Measurements from ENCODE around the gene STK26. TPM values are rescaled to one million over a fixed set of nuclear protein-coding genes. Genes with fewer than 3 reads are reported as not detected.
A peak's percentile ranks its signal among the peaks of the same experiment; 100 is the strongest.

The STK26 gene
- 1 to 10 TPM in 2 of 4 donors, under 1 TPM in 2; 0.58 to 3.1 (median 0.86) TPM for total RNA-seq

DNA sequence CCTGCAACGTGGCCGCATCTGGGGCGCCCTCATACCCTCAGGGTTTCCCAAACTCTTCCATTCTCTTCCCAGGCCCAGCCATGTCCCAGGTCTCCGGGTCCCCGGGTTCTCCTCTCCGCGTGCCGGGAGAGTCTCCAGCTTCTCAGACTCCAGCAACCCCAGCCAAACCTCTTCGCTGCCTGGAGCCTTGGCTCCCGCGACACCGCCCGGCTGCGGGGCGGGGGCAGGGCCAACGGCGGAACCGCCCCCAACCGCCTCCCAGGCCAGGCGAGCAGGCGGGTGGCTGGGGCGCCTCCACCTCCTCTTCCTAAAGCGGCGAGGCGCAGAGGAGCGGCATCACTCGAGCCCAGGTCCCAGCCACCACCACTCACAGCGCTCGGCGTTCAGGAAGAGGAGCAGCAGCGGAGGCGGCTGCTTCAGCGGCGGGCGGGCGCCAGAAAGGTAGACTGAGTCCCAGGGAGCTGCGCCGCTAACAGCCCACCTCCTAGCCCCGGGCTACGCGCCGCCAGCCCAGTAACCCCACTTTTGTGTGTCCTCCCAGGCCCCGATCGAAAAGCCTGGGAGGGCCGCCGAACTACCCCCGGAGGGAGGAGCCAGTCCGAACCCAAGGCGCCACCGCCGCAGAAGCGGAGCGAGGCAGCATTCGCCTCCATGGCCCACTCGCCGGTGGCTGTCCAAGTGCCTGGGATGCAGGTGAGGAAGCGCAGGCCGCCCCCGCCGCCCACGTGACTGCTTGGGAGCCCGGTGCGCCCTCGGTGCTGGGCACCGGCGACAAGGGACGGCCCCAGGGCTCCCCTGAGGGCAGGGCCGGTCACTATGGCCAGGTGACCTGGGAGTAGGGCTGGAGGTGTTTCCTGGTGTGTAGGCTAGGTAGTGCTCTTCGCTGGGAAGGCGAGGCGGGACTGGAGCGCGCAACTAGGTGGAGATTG lies at the start of gene STK26:
STK26 (plus strand) TSS at position 336 of the 929 bp plus-strand sequence; CDS start at position 652, 316 bp downstream.
- Histone ChIP-seq H3K27ac (peak within 1 kb of the TSS in 1 of 4 donors; percentile 44), H3K27me3 (peaks cover 0 to 8% (median 0%) of the 10 kb centered on the region in 3 donors), H3K4me3 (peak within 1 kb of the TSS; percentile 52 to 64 (median 56)), H3K4me1 (peaks cover 0 to 4% of the 10 kb centered on the region in 2 donors), H3K36me3 (no peaks in the 10 kb centered on the region), H3K9me3 (no peaks in the 10 kb centered on the region)
- in situ Hi-C loops (cut with MboI; ENCODE audit: low sequenced_read_pairs in 4 of 4) (no loop called here), intact Hi-C loops (cut with DNase I; ENCODE audit: low total_unique reads) (no loop called here)
- DNase-seq = peak; percentile 10 to 30
- peak in 1 of 2 donors; percentile 60 for TF ChIP-seq POLR2A (IDR thresholded peaks at IDR 0.05)
- TF ChIP-seq, protein P1, sequence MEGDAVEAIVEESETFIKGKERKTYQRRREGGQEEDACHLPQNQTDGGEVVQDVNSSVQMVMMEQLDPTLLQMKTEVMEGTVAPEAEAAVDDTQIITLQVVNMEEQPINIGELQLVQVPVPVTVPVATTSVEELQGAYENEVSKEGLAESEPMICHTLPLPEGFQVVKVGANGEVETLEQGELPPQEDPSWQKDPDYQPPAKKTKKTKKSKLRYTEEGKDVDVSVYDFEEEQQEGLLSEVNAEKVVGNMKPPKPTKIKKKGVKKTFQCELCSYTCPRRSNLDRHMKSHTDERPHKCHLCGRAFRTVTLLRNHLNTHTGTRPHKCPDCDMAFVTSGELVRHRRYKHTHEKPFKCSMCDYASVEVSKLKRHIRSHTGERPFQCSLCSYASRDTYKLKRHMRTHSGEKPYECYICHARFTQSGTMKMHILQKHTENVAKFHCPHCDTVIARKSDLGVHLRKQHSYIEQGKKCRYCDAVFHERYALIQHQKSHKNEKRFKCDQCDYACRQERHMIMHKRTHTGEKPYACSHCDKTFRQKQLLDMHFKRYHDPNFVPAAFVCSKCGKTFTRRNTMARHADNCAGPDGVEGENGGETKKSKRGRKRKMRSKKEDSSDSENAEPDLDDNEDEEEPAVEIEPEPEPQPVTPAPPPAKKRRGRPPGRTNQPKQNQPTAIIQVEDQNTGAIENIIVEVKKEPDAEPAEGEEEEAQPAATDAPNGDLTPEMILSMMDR (IDR thresholded peaks at IDR 0.05 in 4 of 5, conservative IDR thresholded peaks at IDR 0.05 in 1 of 5) = no peak
- ATAC-seq = peak; percentile 55 to 66

DNA sequence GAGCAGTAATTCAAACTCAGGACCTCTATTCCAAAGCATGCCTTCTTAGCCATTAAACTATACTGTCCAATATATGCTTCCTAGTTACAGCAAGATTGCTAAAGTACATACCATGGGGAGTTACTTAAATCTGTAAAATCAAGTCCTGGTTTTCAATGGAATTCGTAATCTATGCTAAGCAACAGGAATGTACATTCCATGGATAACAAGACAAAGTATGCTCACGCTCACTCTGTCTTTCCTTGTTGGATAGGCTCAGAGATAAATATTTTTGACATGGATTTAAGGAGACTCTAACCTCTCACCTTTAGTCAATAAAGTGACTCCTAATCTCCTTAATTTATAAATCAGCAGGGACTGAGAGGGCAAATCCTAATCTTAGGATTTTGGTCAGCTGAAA lies 47.3 kb upstream of the STK26 start:
- no peak overlapping the region for H3K27ac ChIP-seq
- H3K27me3 ChIP-seq = no peaks in the 10 kb centered on the region
- H3K4me3 ChIP-seq = no peak overlapping the region
- intact Hi-C loops (cut with DNase I; ENCODE audit: low total_unique reads) = no loop called here
- in situ Hi-C loops (cut with MboI; ENCODE audit: low sequenced_read_pairs in 4 of 4) = no loop called here
- H3K4me1 ChIP-seq = no peaks in the 10 kb centered on the region
- H3K36me3 ChIP-seq = no peaks in the 10 kb centered on the region
- H3K9me3 ChIP-seq = no peaks in the 10 kb centered on the region
- TF ChIP-seq, protein P1 (IDR thresholded peaks at IDR 0.05 in 4 of 5, conservative IDR thresholded peaks at IDR 0.05 in 1 of 5) = no peak
- TF ChIP-seq POLR2A (IDR thresholded peaks at IDR 0.05) = no peak
- no peak for DNase-seq
- ATAC-seq = no peak

DNA sequence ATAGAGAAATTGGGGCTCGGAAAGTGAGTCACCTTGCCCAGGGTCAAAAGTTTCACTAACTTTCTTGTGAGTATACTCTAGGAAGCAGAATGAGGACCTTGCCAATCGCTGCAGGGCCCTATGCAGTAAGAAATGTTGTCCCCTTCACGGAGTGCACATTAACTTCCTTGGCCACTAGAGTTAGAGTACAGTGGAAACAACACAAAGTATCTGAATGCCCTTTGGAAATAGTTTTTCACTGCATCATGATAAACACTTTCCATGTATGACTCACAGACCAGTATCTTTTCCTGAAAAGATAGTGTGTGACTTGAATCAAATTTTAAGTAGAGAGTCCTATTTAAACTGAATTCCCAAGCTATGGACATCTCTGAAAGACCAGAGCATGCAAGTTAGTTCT lies 45.5 kb upstream of the STK26 start:
- ATAC-seq (no peak), DNase-seq (no peak)
- H3K9me3 ChIP-seq = no peaks in the 10 kb centered on the region
- H3K27ac ChIP-seq = no peak overlapping the region
- H3K4me1 ChIP-seq = no peaks in the 10 kb centered on the region
- in situ Hi-C loops (cut with MboI; ENCODE audit: low sequenced_read_pairs in 4 of 4) (no loop called here), intact Hi-C loops (cut with DNase I; ENCODE audit: low total_unique reads) (no loop called here)
- no peaks in the 10 kb centered on the region for H3K36me3 ChIP-seq
- TF ChIP-seq POLR2A (IDR thresholded peaks at IDR 0.05) = no peak
- TF ChIP-seq, protein P1 (IDR thresholded peaks at IDR 0.05 in 4 of 5, conservative IDR thresholded peaks at IDR 0.05 in 1 of 5) = no peak
- no peaks in the 10 kb centered on the region for H3K27me3 ChIP-seq
- H3K4me3 ChIP-seq = no peak overlapping the region

DNA sequence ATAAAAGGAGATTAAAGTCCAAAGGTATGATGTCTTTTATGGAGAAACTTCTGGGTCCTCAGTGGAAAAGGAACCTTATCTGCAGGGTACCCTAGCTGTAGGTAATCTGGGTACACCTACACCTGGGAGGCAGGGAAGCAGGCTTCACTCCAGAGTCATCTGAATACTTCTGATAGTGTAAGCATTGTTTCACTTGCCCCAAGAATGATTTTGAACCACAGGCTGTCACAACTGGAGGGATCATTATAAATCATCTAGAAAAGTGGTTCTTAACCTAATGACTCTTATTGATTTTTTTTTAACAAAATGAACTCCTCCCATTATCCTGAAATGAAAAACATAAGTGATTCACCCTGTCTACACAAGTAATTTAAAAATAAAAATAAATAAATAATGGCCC lies 44.0 kb upstream of the STK26 start:
- TF ChIP-seq POLR2A (IDR thresholded peaks at IDR 0.05) = no peak
- TF ChIP-seq, protein P1 (IDR thresholded peaks at IDR 0.05 in 4 of 5, conservative IDR thresholded peaks at IDR 0.05 in 1 of 5) = no peak
- in situ Hi-C loops (cut with MboI; ENCODE audit: low sequenced_read_pairs in 4 of 4) = no loop called here
- no peak for ATAC-seq
- DNase-seq = no peak
- Histone ChIP-seq H3K27me3 (no peaks in the 10 kb centered on the region), H3K9me3 (no peaks in the 10 kb centered on the region), H3K36me3 (no peaks in the 10 kb centered on the region), H3K4me1 (no peaks in the 10 kb centered on the region), H3K27ac (no peak overlapping the region), H3K4me3 (no peak overlapping the region)
- intact Hi-C loops (cut with DNase I; ENCODE audit: low total_unique reads) = no loop called here

Measured in gastrocnemius medialis (tissue), 4 donors.